A549 treated with Mapracorat at 1 μM for 4 hours (cell line): Measurements from ENCODE around the gene HNRNPA1. TPM values are rescaled to one million over a fixed set of nuclear protein-coding genes. Genes with fewer than 3 reads are reported as not detected.

Experiments used
- total RNA-seq: library from RNA; stranded (reverse); fragments of 200-300 nt; extraction: Qiagen RNA extraction; gene quantifications from 5 replicates; pipeline ENCODE4 v1.2.3, GENCODE V29; 2022

HNRNPA1 gene
- total RNA-seq: 1,506 to 2,471 TPM (median 1,550 TPM) in 5 replicates

DNA sequence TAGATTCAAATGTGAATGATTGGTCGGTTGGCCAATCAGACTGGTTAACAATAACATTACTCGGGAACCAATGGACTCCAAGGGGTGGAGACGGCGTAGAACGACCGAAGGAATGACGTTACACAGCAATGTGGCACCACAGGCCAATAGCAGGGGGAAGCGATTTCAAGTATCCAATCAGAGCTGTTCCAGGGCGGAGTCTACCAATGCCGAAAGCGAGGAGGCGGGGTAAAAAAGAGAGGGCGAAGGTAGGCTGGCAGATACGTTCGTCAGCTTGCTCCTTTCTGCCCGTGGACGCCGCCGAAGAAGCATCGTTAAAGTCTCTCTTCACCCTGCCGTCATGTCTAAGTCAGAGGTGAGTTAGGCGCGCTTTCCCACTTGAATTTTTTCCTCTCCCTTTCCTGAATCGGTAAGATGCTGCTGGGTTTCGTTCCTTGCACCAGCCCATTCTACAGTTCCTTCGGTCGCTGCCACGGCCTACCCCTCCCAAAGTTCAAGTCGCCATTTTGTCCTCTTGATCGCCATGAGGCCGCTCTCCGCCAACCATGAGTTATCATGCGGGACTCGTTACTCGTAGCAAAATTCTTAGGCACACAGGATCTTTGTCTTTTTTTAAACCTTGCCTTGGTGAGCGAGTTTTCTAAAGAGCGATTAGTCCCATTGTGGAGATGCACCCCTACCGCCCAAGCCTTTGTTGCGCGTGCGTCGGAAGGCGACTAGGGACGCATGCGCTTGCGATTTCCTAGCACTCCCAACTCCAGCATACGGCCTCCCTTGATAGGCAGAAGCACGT, at the start of gene HNRNPA1:
Gene HNRNPA1 (plus strand): TSS at position 259 of the 793 bp plus-strand sequence. CDS start 82 bp downstream, at position 341.

DNA sequence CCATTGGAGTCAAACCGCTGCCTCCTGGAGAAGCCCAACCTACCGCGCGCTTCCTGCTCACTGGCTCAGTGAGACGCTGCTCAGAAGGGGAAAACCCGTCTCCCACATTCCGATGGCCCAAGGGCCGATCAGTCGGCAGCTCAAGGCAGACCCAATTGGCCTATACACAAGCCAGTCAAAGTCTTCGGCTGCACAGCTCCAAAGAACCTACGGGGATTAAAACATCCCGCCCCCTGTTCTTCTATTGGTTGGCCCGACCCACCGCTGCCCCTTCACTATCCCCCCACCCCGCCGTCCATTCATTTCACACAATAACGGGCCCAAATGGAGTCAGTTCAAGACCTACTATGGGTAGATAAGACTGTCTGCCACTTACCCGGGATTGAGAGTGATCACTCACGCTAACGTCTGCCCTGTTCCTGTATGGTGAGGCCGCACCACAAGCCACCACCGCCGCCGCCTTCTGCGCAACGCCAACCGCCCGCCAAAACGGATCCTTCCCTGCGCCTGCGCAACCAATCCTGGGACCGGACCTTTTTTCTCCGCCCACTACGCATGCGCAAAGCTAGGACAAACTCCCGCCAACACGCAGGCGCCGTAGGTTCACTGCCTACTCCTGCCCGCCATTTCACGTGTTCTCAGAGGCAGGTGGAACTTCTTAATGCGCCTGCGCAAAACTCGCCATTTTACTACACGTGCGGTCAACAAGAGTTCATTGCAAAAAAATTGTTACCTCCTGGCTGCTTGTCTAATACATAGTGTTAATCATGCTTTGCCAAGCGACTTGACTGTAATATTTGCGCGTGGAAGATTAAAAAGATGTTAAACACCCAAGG, 676 bp upstream of the HNRNPA1 start, which contains the start of gene CBX5:
Gene CBX5 (minus strand): TSS at position 491 of the 836 bp plus-strand sequence. CDS start 22,472 bp downstream, outside the sequence.

DNA sequence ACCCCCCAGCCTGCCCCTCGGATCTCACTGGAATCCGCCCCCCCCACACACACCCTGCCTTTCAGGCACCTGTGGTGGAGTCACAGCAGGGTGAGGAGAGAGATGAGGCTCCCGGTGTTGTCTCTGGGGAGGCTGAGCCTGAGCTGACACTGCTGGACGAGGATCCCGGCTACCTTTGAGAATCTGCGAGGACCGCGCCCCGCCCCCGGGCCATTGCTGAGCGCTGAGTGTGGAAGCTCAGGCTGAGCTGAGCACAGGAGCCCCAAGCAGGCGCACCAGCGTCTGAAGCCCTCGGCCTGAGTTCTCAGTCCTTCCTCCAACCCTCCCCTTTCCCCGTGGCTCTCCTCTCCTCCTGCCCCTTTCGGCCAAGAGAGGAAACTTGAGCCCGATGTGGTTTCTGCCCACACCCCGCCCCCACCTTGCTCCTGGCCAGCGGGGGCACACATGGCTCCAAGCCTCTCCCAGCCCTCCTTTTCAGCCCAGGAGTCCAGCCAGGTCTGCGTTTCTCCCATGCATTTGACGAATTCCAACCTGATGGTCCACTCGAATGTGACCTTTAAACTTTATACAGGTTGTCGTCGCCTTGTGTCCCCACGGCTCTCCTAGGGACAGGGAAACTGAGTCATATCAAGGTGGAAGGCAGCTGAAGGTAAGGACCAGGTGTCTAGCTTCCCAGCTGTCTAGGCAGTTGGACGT, 20.4 kb downstream of the HNRNPA1 start, which contains the start of gene NFE2:
Gene NFE2 (minus strand): TSS at position 284 of the 696 bp plus-strand sequence. CDS start 5,767 bp downstream, outside the sequence.

DNA sequence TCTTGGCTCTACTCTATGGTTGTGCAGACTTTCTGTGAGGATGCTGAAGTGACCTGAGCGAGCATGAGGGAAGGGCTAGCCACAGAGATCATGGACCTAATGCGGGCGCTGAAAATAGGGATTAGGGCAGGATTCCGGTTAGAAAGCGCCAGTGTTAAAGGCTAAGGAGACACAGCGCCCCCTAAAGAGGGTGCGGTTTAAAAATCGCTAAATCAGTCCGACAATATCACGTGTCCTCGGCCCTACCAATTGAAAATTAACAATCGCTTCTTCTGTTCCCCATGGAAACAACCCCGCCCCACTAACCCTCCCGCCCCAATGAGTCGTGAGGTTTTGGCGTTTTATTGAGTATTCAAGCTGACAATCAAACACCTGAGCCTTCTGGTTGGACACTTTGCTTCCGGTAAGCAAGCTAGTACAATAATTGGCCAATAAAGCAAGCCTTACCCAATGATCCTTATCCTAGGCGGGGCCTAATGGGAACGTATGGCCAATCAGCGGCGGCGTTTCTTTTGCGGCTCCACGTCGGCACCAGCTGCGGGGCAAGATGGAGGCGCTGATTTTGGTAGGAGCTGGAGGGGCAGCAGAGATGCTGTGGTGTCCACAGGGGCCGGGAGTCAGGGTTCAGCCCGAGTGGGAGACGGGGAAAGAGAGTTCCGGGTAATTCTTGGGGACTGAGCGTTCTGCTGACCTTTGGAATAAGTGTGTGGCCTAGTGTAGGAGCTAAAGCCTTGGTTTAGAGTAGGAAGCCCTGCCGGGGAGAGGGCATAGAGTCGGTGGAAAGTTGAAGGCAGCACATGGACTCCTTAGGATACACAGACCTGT, 44.3 kb downstream of the HNRNPA1 start, which contains the start of gene COPZ1:
Gene COPZ1 (plus strand): TSS at position 515 of the 825 bp plus-strand sequence. CDS start 33 bp downstream, at position 548.

Other genes starting within 250 kb of the HNRNPA1 start
- 0.33 to 0.82 TPM (median 0.64 TPM) in 5 replicates for gene HOXC5, start 247.7 kb upstream of the HNRNPA1 start, total RNA-seq
- gene HOXC4, start 226.9 kb upstream of the HNRNPA1 start, total RNA-seq: 2.1 to 3.7 TPM (median 3.3 TPM) in 5 replicates
- gene SMUG1, start 91.7 kb upstream of the HNRNPA1 start, total RNA-seq: 29.9 to 35.4 TPM (median 30.3 TPM) in 5 replicates
- gene CBX5, start 604 bp upstream of the HNRNPA1 start, total RNA-seq: 21.4 to 26.6 TPM (median 23.3 TPM) in 5 replicates
- gene NFE2, start 20.3 kb downstream of the HNRNPA1 start, total RNA-seq: 0.07 TPM in 1 of 5 replicates, not detected in the others
- 202 to 296 TPM (median 223 TPM) in 5 replicates for gene COPZ1, start 44.4 kb downstream of the HNRNPA1 start, total RNA-seq
- gene GPR84, start 83.8 kb downstream of the HNRNPA1 start, total RNA-seq: 0.09 to 0.15 TPM in 2 of 5 replicates, not detected in the others
- gene ZNF385A, start 104.0 kb downstream of the HNRNPA1 start, total RNA-seq: 14.6 to 21.4 TPM (median 21.1 TPM) in 5 replicates
- gene ITGA5, start 138.5 kb downstream of the HNRNPA1 start, total RNA-seq: 196 to 304 TPM (median 265 TPM) in 5 replicates
- gene GTSF1, start 192.9 kb downstream of the HNRNPA1 start, total RNA-seq: not detected in 5 replicates
- not detected in 5 replicates for gene NCKAP1L, start 217.0 kb downstream of the HNRNPA1 start, total RNA-seq